ENCODE results near the gene LCK. TPM values are rescaled to one million over a fixed set of nuclear protein-coding genes. Genes with fewer than 3 reads are reported as not detected.

LCK gene
- polyA plus RNA-seq, 1 experiment, result not detected

GRCh38 chr1:32263744-32264143 is 12.7 kb downstream of the LCK start:
- Histone ChIP-seq H3K27ac (ENCODE audit: low read depth, low read length) (no peak overlapping the region), H3K27me3 (ENCODE audit: control insufficient read depth, insufficient read depth, low read length) (no peaks in the 10 kb centered on the region), H3K9me3 (ENCODE audit: control insufficient read depth, insufficient read depth, low read length) (no peaks in the 10 kb centered on the region), H3K4me3 (ENCODE audit: low read depth, low read length) (no peak overlapping the region)
- DNase-seq (ENCODE audit: low read depth, low spot score), result no peak
- CTCF ChIA-PET, result no interaction called here
- POLR2A ChIA-PET, result no interaction called here
- no peak for TF ChIP-seq CTCF (IDR thresholded peaks at IDR 0.05; ENCODE audit: low read depth, low read length)

GRCh38 chr1:32265846-32266245 is 14.8 kb downstream of the LCK start:
- ChIA-PET POLR2A (no interaction called here), CTCF (interaction anchor here (0.6 kb wide), 2 partner anchors 16 to 254 kb away, joined by 5 to 6 read pairs; no protein-coding TSS in a partner anchor)
- Histone ChIP-seq H3K27ac (ENCODE audit: low read depth, low read length) (no peak overlapping the region), H3K4me3 (ENCODE audit: low read depth, low read length) (no peak overlapping the region), H3K9me3 (ENCODE audit: control insufficient read depth, insufficient read depth, low read length) (no peaks in the 10 kb centered on the region), H3K27me3 (ENCODE audit: control insufficient read depth, insufficient read depth, low read length) (no peaks in the 10 kb centered on the region)
- TF ChIP-seq CTCF (IDR thresholded peaks at IDR 0.05; ENCODE audit: low read depth, low read length), result no peak
- no peak for DNase-seq (ENCODE audit: low read depth, low spot score)

GRCh38 chr1:32266921-32267591 is 16.0 kb downstream of the LCK start:
- Histone ChIP-seq H3K27me3 (ENCODE audit: control insufficient read depth, insufficient read depth, low read length) (no peaks in the 10 kb centered on the region), H3K27ac (ENCODE audit: low read depth, low read length) (peak overlapping the region; percentile 73), H3K4me3 (ENCODE audit: low read depth, low read length) (no peak overlapping the region), H3K9me3 (ENCODE audit: control insufficient read depth, insufficient read depth, low read length) (no peaks in the 10 kb centered on the region)
- CTCF ChIA-PET, result no interaction called here
- no peak for TF ChIP-seq CTCF (IDR thresholded peaks at IDR 0.05; ENCODE audit: low read depth, low read length)
- DNase-seq (ENCODE audit: low read depth, low spot score), result peak; percentile 32
- POLR2A ChIA-PET, result interaction anchor here (0.6 kb wide), 1 partner anchor 385 kb away, joined by 3 read pairs; no protein-coding TSS in a partner anchor

GRCh38 chr1:32269744-32270143 is 18.7 kb downstream of the LCK start:
- ChIA-PET CTCF (no interaction called here), POLR2A (no interaction called here)
- no peak for DNase-seq (ENCODE audit: low read depth, low spot score)
- H3K4me3 ChIP-seq (ENCODE audit: low read depth, low read length), result no peak overlapping the region
- H3K9me3 ChIP-seq (ENCODE audit: control insufficient read depth, insufficient read depth, low read length), result peaks cover 2% of the 10 kb centered on the region; the same call in 1 of the 2 replicates
- H3K27ac ChIP-seq (ENCODE audit: low read depth, low read length), result no peak overlapping the region
- no peak for TF ChIP-seq CTCF (IDR thresholded peaks at IDR 0.05; ENCODE audit: low read depth, low read length)
- peaks cover 13% of the 10 kb centered on the region for H3K27me3 ChIP-seq (ENCODE audit: control insufficient read depth, insufficient read depth, low read length)

- Histone ChIP-seq H3K27me3 (ENCODE audit: control insufficient read depth, insufficient read depth, low read length) (peaks cover 27% of the 10 kb centered on the region), H3K27ac (ENCODE audit: low read depth, low read length) (no peak overlapping the region), H3K9me3 (ENCODE audit: control insufficient read depth, insufficient read depth, low read length) (peaks cover 9% of the 10 kb centered on the region; the same call in 1 of the 2 replicates), H3K4me3 (ENCODE audit: low read depth, low read length) (no peak overlapping the region)
- no peak for TF ChIP-seq CTCF (IDR thresholded peaks at IDR 0.05; ENCODE audit: low read depth, low read length)
- ChIA-PET POLR2A (interaction anchor here (0.7 kb wide), 1 partner anchor 61 kb away, joined by 3 read pairs; no protein-coding TSS in a partner anchor), CTCF (no interaction called here)
- DNase-seq (ENCODE audit: low read depth, low spot score), result no peak
Measured at GRCh38 chr1:32272557-32273390, 21.7 kb downstream of the LCK start.
